AG09309 (cell line): Measurements from ENCODE around the gene RCOR1.
"Not testable (repeated sequence)": the region's sequence is repeated elsewhere in the genome, so short reads cannot be mapped to it uniquely, and the experiment has no call there.

Source experiments
- DNase-seq: peaks from one replicate; pipeline ENCODE4 v3.0.0-alpha.2; 2010; ENCODE audit warnings: low read depth
- H3K4me3 ChIP-seq: 2 replicates; pipeline ENCODE4 v1.5.1; 2011; ENCODE audit warnings: mild to moderate bottlenecking, low read depth, low read length, moderate library complexity; ENCODE audit not compliant: control insufficient read depth
- CTCF ChIP-seq: IDR thresholded peaks from 2 replicates; pipeline ENCODE4 v1.5.1; 2011; ENCODE audit warnings: mild to moderate bottlenecking, low read depth, low read length, inconsistent platforms; ENCODE audit not compliant: insufficient read depth, control insufficient read depth; ENCODE audit errors: missing control alignments

RCOR1 gene

GRCh38 chr14:102571478-102572042 is 20.9 kb upstream of the RCOR1 start:
- H3K4me3 ChIP-seq, result no peak overlapping the region
- TF ChIP-seq CTCF, result no peak
- DNase-seq, result no peak

GRCh38 chr14:102573161-102573560 is 19.3 kb upstream of the RCOR1 start:
- not testable (repeated sequence) for DNase-seq, H3K4me3 ChIP-seq

- no peak for TF ChIP-seq CTCF
- DNase-seq, result no peak
- H3K4me3 ChIP-seq, result no peak overlapping the region
Observed at GRCh38 chr14:102573591-102574046, 18.8 kb upstream of the RCOR1 start.

GRCh38 chr14:102574281-102575159 is 17.9 kb upstream of the RCOR1 start:
- H3K4me3 ChIP-seq, result no peak overlapping the region

GRCh38 chr14:102575160-102575845 is 17.1 kb upstream of the RCOR1 start:
- DNase-seq, result no peak
- no peak for TF ChIP-seq CTCF

More at GRCh38 chr14:102574281-102575159, 17.9 kb upstream of the RCOR1 start:
- DNase-seq, result no peak
- no peak for TF ChIP-seq CTCF

GRCh38 chr14:102575846-102576428 is 16.5 kb upstream of the RCOR1 start:
- not testable (repeated sequence) for DNase-seq, H3K4me3 ChIP-seq

More at GRCh38 chr14:102575160-102575845, 17.1 kb upstream of the RCOR1 start:
- H3K4me3 ChIP-seq, result no peak overlapping the region

- no peak for TF ChIP-seq CTCF
- no peak overlapping the region for H3K4me3 ChIP-seq
- DNase-seq, result no peak
Observed at GRCh38 chr14:102578821-102579220, 13.6 kb upstream of the RCOR1 start.
